NT2/D1 (cell line): Measurements from ENCODE around the gene RIMBP2.

Source experiments
- DNase-seq: peaks from one replicate; pipeline ENCODE4 v3.0.0-alpha.2; 2011; ENCODE audit warnings: low read depth, low spot score
- H3K27me3 ChIP-seq: 2 replicates; pipeline ENCODE4 v1.6.0; 2011; ENCODE audit warnings: mild to moderate bottlenecking; ENCODE audit not compliant: insufficient read length, insufficient read depth
- H3K36me3 ChIP-seq: 2 replicates; pipeline ENCODE4 v1.6.1; 2011; ENCODE audit warnings: mild to moderate bottlenecking, low read length, mixed read lengths; ENCODE audit not compliant: insufficient read depth, insufficient read length
- H3K4me1 ChIP-seq: 2 replicates; pipeline ENCODE4 v1.5.1; 2011; ENCODE audit not compliant: insufficient read depth, insufficient read length
- H3K4me3 ChIP-seq: 2 replicates; pipeline ENCODE4 v1.5.1; 2011; ENCODE audit warnings: low read depth; ENCODE audit not compliant: insufficient read length
- H3K9ac ChIP-seq: 2 replicates; pipeline ENCODE4 v1.6.0; 2011; ENCODE audit warnings: low read depth; ENCODE audit not compliant: insufficient read length
- H3K9me3 ChIP-seq: 2 replicates; pipeline ENCODE4 v1.5.1; 2011; ENCODE audit warnings: mild to moderate bottlenecking, low read length; ENCODE audit not compliant: insufficient read depth
- SUZ12 ChIP-seq: IDR thresholded peaks from 2 replicates; pipeline ENCODE4 v1.6.1; 2011; ENCODE audit not compliant: insufficient read length, insufficient read depth; ENCODE audit errors: extremely low read depth
- YY1 ChIP-seq: IDR thresholded peaks from 2 replicates; pipeline ENCODE4 v1.6.1; 2011; ENCODE audit not compliant: insufficient read length, insufficient read depth
- ZNF274 ChIP-seq: IDR thresholded peaks from 2 replicates; pipeline ENCODE4 v1.6.1; 2011; ENCODE audit warnings: mild to moderate bottlenecking, low read depth, low read length

The RIMBP2 gene

DNA sequence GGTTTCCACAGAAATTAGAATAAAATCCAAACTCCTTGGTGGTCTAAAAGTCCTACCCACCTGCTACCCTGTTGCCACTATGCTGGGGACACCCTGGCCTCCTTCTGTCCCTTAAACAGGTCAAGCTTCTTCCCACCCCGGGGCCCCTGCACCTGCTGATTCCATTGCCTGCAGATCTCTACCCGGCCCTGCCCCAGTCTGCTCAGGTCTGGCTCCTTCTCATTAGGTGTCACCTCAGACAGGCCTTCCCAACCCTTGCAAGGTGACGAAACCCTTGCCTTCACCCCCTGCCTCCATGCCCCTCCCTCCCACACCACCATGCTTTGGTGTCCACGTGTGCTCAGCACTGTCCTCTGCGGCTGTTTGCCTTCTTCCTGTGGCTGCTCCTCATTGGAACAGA lies 207.8 kb downstream of the RIMBP2 start:
- Histone ChIP-seq H3K36me3 (no peaks in the 10 kb centered on the region), H3K27me3 (no peaks in the 10 kb centered on the region), H3K9me3 (peaks cover 6% of the 10 kb centered on the region; the same call in 1 of the 2 replicates), H3K9ac (no peak overlapping the region), H3K4me3 (no peak overlapping the region), H3K4me1 (no peaks in the 10 kb centered on the region)
- DNase-seq = no peak
- TF ChIP-seq SUZ12 (no peak), ZNF274 (no peak), YY1 (no peak)

- Histone ChIP-seq H3K36me3 (no peaks in the 10 kb centered on the region), H3K9me3 (peaks cover 6% of the 10 kb centered on the region; the same call in 1 of the 2 replicates), H3K9ac (no peak overlapping the region), H3K27me3 (no peaks in the 10 kb centered on the region), H3K4me1 (no peaks in the 10 kb centered on the region), H3K4me3 (no peak overlapping the region)
- TF ChIP-seq YY1 (no peak), SUZ12 (no peak), ZNF274 (no peak)
- no peak for DNase-seq
Measured at GRCh38 chr12:130506844-130507243, 209.3 kb downstream of the RIMBP2 start.

GRCh38 chr12:130504840-130505175 lies 211.3 kb downstream of the RIMBP2 start:
- no peak overlapping the region for H3K4me3 ChIP-seq
- H3K4me1 ChIP-seq = no peaks in the 10 kb centered on the region
- TF ChIP-seq YY1 = no peak
- no peak for TF ChIP-seq ZNF274
- TF ChIP-seq SUZ12 = no peak
- peaks cover 6% of the 10 kb centered on the region; the same call in 1 of the 2 replicates for H3K9me3 ChIP-seq
- DNase-seq = no peak
- no peaks in the 10 kb centered on the region for H3K36me3 ChIP-seq
- H3K27me3 ChIP-seq = no peaks in the 10 kb centered on the region
- no peak overlapping the region for H3K9ac ChIP-seq

DNA sequence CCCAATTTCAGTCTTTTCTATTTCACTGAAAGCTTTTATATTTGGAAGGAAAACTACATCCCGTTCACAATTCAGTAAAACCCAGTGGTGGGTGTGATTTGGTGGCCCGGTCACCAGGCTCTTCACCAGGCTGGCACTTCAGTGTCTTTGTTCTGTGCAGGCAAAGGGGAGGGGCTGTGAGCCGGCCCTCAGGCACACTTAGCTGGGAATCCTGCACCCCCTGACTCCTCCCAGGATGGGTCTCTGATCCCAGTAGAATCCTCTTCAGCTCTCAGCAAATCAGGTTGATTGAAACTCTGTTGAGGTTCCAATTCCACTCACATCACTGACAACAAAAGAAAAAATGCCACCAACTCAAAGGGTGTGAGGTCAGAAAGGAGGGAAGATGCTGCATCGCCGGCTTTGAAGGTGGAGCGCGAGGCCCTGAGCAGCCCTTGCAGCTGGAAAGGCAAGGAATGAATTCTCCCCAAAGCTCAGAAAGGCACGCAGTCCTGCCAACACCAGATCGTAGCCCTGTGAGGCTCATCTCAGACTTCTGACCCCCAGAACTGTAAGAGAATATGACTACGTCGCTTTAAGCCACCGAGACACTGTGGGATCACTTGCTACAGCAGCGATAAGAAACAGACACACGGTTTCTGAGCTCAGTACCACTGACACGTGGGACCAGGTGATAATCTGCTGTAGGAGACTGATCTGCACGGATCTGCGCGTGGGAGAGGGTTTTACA lies 211.8 kb downstream of the RIMBP2 start:
- Histone ChIP-seq H3K4me3 (no peak overlapping the region), H3K36me3 (no peaks in the 10 kb centered on the region), H3K9me3 (peaks cover 6% of the 10 kb centered on the region; the same call in 1 of the 2 replicates), H3K9ac (no peak overlapping the region), H3K27me3 (no peaks in the 10 kb centered on the region), H3K4me1 (no peaks in the 10 kb centered on the region)
- DNase-seq = no peak
- no peak for TF ChIP-seq ZNF274
- no peak for TF ChIP-seq SUZ12
- no peak for TF ChIP-seq YY1

DNA sequence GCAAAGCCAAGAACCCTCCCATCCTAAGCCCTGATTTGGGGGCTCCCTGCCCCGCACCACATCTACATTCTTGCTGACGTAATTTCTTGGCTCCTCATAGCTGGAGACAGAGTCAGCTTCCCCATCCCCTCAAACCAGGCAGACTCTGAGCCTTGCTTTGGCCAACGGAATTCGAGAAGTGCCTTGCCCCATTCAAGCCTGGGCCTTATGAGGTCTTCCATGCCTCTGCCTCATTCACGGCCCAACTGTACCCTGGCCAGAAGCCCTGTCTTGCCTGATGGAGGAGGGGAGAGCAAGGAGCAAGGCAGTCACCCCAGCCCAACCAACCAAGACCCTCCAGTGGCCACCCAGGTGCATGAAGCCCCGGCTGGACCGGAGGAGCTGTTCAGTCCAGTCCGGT lies 214.3 kb downstream of the RIMBP2 start:
- Histone ChIP-seq H3K4me3 (no peak overlapping the region), H3K9me3 (peaks cover 2% of the 10 kb centered on the region; the same call in 1 of the 2 replicates), H3K4me1 (peaks cover 2% of the 10 kb centered on the region), H3K9ac (no peak overlapping the region), H3K36me3 (no peaks in the 10 kb centered on the region), H3K27me3 (no peaks in the 10 kb centered on the region)
- no peak for TF ChIP-seq SUZ12
- TF ChIP-seq YY1 = no peak
- no peak for TF ChIP-seq ZNF274
- DNase-seq = no peak

DNA sequence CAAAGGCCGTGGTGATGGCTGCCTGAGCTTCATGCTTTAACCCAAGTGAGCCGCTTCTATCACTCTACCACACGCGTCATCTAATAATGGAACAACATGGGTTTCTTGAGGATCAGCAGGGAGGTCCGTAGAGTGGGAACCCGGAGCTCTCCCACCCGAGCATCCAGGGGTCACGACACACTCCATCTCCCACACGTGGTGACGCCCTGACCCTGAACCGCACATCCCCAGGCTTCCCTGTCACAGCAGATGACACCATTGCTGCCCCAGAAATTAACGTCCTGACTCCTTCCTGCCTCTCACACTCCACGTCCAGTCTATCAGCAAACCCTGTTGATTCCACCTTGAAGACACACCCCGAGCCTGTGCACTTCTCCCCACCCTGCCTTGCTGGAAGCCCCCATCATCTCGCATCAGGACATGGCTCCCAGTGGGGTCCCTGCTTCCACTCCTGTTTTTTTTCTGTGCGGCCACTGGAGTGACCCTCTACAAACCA lies 215.2 kb downstream of the RIMBP2 start:
- DNase-seq = no peak
- no peak overlapping the region for H3K9ac ChIP-seq
- peaks cover 2% of the 10 kb centered on the region for H3K4me1 ChIP-seq
- no peaks in the 10 kb centered on the region for H3K36me3 ChIP-seq
- no peak overlapping the region for H3K4me3 ChIP-seq
- H3K9me3 ChIP-seq = no peaks in the 10 kb centered on the region
- TF ChIP-seq YY1 (no peak), SUZ12 (no peak), ZNF274 (no peak)
- no peaks in the 10 kb centered on the region for H3K27me3 ChIP-seq

GRCh38 chr12:130499474-130499873 lies 216.6 kb downstream of the RIMBP2 start:
- TF ChIP-seq ZNF274 = no peak
- no peak for TF ChIP-seq SUZ12
- TF ChIP-seq YY1 = no peak
- Histone ChIP-seq H3K36me3 (no peaks in the 10 kb centered on the region), H3K9ac (no peak overlapping the region), H3K4me1 (peaks cover 2% of the 10 kb centered on the region), H3K4me3 (no peak overlapping the region), H3K27me3 (no peaks in the 10 kb centered on the region), H3K9me3 (no peaks in the 10 kb centered on the region)
- DNase-seq = no peak
